ENCODE results near the gene WDFY4. TPM values are rescaled to one million over a fixed set of nuclear protein-coding genes. Genes with fewer than 3 reads are reported as not detected.
A peak's percentile ranks its signal among the peaks of the same experiment; 100 is the strongest.

Gene WDFY4
- total and polyA plus RNA-seq, 2 donors (not counting 1 experiment from before 2014, with no cell fraction given), result 0.06 to 0.66 TPM

DNA sequence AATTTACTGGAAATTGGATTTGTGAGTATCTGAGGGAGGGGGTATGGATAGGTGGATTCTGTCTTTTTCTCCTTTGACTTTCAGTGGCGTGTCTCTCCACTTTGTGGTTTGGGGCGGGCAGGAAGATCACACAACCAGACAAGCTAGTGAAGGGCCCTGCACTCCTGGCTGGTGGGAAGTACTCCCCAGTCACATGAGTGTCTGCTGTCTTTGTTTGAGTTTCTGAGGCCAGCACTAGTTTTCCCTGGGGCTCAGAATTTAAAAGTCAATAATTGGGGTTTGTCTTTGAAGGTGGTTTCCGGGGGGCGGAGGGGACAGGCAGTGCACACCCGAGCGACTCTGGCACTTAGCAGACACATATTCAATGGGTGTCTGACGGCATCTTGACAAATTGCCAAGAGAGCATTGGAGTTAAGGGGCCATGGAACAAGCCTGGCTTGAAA is 120.1 kb downstream of the WDFY4 start:
- Histone ChIP-seq H3K27ac (ENCODE audit: insufficient read depth, low read length) (no peak overlapping the region), H3K4me3 (replicated peaks in 1 of 4; ENCODE audit: control extremely low read depth in 1 of 4, insufficient read depth in 1 of 4, low read depth in 3 of 4, low read length in 4 of 4) (no peak overlapping the region), H4K20me1 (ENCODE audit: control insufficient read depth, extremely low read depth, insufficient read depth, low read length) (no peaks in the 10 kb centered on the region), H3K4me2 (ENCODE audit: extremely low read depth, insufficient read depth, low read length) (no peak overlapping the region), H3K9me3 (ENCODE audit: control insufficient read depth, insufficient read depth, low read depth, low read length) (no peaks in the 10 kb centered on the region), H3K79me2 (ENCODE audit: control insufficient read depth, insufficient read depth, low read length) (no peaks in the 10 kb centered on the region), H2AFZ (ENCODE audit: low read length) (no peak overlapping the region), H3K4me1 (ENCODE audit: control insufficient read depth, extremely low read depth, insufficient read depth, low read length) (no peaks in the 10 kb centered on the region), H3K9ac (ENCODE audit: insufficient read depth, low read length) (no peak overlapping the region), H3K27me3 (ENCODE audit: control insufficient read depth, insufficient read depth, low read length) (no peaks in the 10 kb centered on the region), H3K36me3 (ENCODE audit: control insufficient read depth, insufficient read depth, low read length) (no peaks in the 10 kb centered on the region)
- no peak for DNase-seq (ENCODE audit: low read depth in 2 of 2)
- no peak for TF ChIP-seq EZH2 (IDR thresholded peaks at IDR 0.05; ENCODE audit: low read length, missing control alignments)
- TF ChIP-seq, protein P1, sequence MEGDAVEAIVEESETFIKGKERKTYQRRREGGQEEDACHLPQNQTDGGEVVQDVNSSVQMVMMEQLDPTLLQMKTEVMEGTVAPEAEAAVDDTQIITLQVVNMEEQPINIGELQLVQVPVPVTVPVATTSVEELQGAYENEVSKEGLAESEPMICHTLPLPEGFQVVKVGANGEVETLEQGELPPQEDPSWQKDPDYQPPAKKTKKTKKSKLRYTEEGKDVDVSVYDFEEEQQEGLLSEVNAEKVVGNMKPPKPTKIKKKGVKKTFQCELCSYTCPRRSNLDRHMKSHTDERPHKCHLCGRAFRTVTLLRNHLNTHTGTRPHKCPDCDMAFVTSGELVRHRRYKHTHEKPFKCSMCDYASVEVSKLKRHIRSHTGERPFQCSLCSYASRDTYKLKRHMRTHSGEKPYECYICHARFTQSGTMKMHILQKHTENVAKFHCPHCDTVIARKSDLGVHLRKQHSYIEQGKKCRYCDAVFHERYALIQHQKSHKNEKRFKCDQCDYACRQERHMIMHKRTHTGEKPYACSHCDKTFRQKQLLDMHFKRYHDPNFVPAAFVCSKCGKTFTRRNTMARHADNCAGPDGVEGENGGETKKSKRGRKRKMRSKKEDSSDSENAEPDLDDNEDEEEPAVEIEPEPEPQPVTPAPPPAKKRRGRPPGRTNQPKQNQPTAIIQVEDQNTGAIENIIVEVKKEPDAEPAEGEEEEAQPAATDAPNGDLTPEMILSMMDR (conservative IDR thresholded peaks at IDR 0.05 in 1 of 2, IDR thresholded peaks at IDR 0.05 in 1 of 2; ENCODE audit: low read depth in 1 of 2, low read length in 2 of 2), result no peak

DNA sequence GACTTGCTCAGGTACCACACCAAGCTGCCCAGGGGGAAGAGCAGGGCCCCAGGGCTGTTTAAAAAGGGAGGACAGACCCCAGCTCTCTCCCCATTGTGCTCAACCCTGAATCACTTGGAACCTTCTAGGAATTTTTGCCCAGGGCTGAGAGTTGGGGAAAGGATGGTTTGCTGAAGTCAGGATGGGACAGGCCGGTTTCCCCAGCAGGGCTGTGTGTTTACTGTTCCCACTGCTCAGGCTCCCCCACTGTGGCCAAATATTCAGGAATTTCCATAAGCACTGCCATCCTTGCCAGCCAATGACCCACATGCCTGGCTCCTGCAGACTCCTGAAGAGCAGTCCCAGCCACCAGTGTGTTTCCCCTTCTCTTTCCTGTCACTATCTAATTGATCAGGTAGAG is 120.7 kb downstream of the WDFY4 start:
- H3K4me3 ChIP-seq (replicated peaks in 1 of 4; ENCODE audit: control extremely low read depth in 1 of 4, insufficient read depth in 1 of 4, low read depth in 3 of 4, low read length in 4 of 4), result no peak overlapping the region
- no peaks in the 10 kb centered on the region for H3K27me3 ChIP-seq (ENCODE audit: control insufficient read depth, insufficient read depth, low read length)
- no peak overlapping the region for H2AFZ ChIP-seq (ENCODE audit: low read length)
- H3K79me2 ChIP-seq (ENCODE audit: control insufficient read depth, insufficient read depth, low read length), result no peaks in the 10 kb centered on the region
- H3K27ac ChIP-seq (ENCODE audit: insufficient read depth, low read length), result no peak overlapping the region
- H3K36me3 ChIP-seq (ENCODE audit: control insufficient read depth, insufficient read depth, low read length), result no peaks in the 10 kb centered on the region
- no peaks in the 10 kb centered on the region for H3K4me1 ChIP-seq (ENCODE audit: control insufficient read depth, extremely low read depth, insufficient read depth, low read length)
- no peak overlapping the region for H3K4me2 ChIP-seq (ENCODE audit: extremely low read depth, insufficient read depth, low read length)
- H4K20me1 ChIP-seq (ENCODE audit: control insufficient read depth, extremely low read depth, insufficient read depth, low read length), result no peaks in the 10 kb centered on the region
- TF ChIP-seq, protein P1 (conservative IDR thresholded peaks at IDR 0.05 in 1 of 2, IDR thresholded peaks at IDR 0.05 in 1 of 2; ENCODE audit: low read depth in 1 of 2, low read length in 2 of 2), result no peak
- no peak for TF ChIP-seq EZH2 (IDR thresholded peaks at IDR 0.05; ENCODE audit: low read length, missing control alignments)
- H3K9me3 ChIP-seq (ENCODE audit: control insufficient read depth, insufficient read depth, low read depth, low read length), result no peaks in the 10 kb centered on the region
- no peak overlapping the region for H3K9ac ChIP-seq (ENCODE audit: insufficient read depth, low read length)
- DNase-seq (ENCODE audit: low read depth in 2 of 2), result no peak

DNA sequence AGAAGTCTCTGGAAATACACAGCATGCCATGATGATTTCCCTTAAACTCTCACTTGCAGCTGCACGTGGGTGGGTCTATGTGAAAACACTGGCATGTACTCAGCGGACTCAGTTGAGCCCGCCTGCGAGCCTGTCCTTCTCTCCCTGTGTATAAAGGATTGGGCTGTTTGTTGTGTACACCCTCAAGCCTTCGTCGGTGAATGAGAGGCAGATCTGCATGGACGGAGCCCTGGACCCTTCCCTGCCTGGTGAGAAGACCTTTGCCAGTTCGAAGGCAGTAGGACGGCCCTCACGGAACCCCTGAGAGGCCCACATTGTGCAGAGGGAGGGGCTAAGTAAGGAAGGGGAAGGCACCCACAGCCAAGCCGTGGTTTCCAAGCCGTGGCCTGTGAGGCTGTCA is 121.2 kb downstream of the WDFY4 start:
- Histone ChIP-seq H3K79me2 (ENCODE audit: control insufficient read depth, insufficient read depth, low read length) (no peaks in the 10 kb centered on the region), H3K4me1 (ENCODE audit: control insufficient read depth, extremely low read depth, insufficient read depth, low read length) (no peaks in the 10 kb centered on the region), H4K20me1 (ENCODE audit: control insufficient read depth, extremely low read depth, insufficient read depth, low read length) (no peaks in the 10 kb centered on the region), H3K27ac (ENCODE audit: insufficient read depth, low read length) (no peak overlapping the region), H2AFZ (ENCODE audit: low read length) (peak overlapping the region; percentile 23), H3K4me3 (replicated peaks in 1 of 4; ENCODE audit: control extremely low read depth in 1 of 4, insufficient read depth in 1 of 4, low read depth in 3 of 4, low read length in 4 of 4) (no peak overlapping the region), H3K9me3 (ENCODE audit: control insufficient read depth, insufficient read depth, low read depth, low read length) (no peaks in the 10 kb centered on the region), H3K4me2 (ENCODE audit: extremely low read depth, insufficient read depth, low read length) (peak overlapping the region; percentile 25), H3K36me3 (ENCODE audit: control insufficient read depth, insufficient read depth, low read length) (no peaks in the 10 kb centered on the region), H3K27me3 (ENCODE audit: control insufficient read depth, insufficient read depth, low read length) (no peaks in the 10 kb centered on the region), H3K9ac (ENCODE audit: insufficient read depth, low read length) (no peak overlapping the region)
- DNase-seq (ENCODE audit: low read depth in 2 of 2), result no peak
- TF ChIP-seq EZH2 (IDR thresholded peaks at IDR 0.05; ENCODE audit: low read length, missing control alignments), result no peak
- TF ChIP-seq, protein P1 (conservative IDR thresholded peaks at IDR 0.05 in 1 of 2, IDR thresholded peaks at IDR 0.05 in 1 of 2; ENCODE audit: low read depth in 1 of 2, low read length in 2 of 2), result no peak
